IMR-90 (cell line): ENCODE data around the gene MYL10. TPM values are rescaled to one million over a fixed set of nuclear protein-coding genes. Genes with fewer than 3 reads are reported as not detected.

ENCODE experiments used
- ATAC-seq: fragments of 200-7000 bp; cut with Tn5 transposase; 2 replicates; pipeline ENCODE4 v1.9.1; 2020; ENCODE audit warnings: low read depth, mild to moderate bottlenecking, moderate library complexity
- BruUV-seq: library from RNA; stranded (reverse); fragments of 400-500 nt; replicated peaks from 2 replicates; lab custom pipeline; 2021; lab: Mats Ljungman, UMichigan
- CTCF ChIA-PET: fragments of 300-600 bp; formaldehyde crosslinking; extraction: SDS; loops from one replicate; lab custom pipeline; 2021; ENCODE audit warnings: antibody characterized with exemption; lab: Yijun Ruan, JAX
- POLR2A ChIA-PET: fragments of 300-600 bp; sonication (Branson Sonifier 250); formaldehyde crosslinking; loops from one replicate; lab custom pipeline; 2022; ENCODE audit warnings: antibody characterized with exemption; ENCODE audit not compliant: unreplicated experiment; lab: Charles Lee
- DNase-seq: peaks from one replicate; pipeline ENCODE4 v3.0.0; 2013
- H2AFZ ChIP-seq: replicated peaks from 2 replicates; pipeline ENCODE3; 2013; ENCODE audit warnings: low read length, mild to moderate bottlenecking; ENCODE audit not compliant: poor library complexity
- H2AK5ac ChIP-seq: 2 replicates; pipeline ENCODE4 v1.6.1; 2013; ENCODE audit warnings: low read depth, low read length, inconsistent platforms
- H2AK9ac ChIP-seq: replicated peaks from 2 replicates; pipeline ENCODE3; 2013; ENCODE audit warnings: mild to moderate bottlenecking, low read depth, low read length, moderate library complexity; ENCODE audit not compliant: poor library complexity
- H2BK120ac ChIP-seq: 2 replicates; pipeline ENCODE4 v1.6.1; 2013; ENCODE audit warnings: low read depth, low read length, inconsistent platforms
- H2BK15ac ChIP-seq: 3 replicates; pipeline ENCODE4 v1.6.1; 2013; ENCODE audit warnings: low read depth, low read length, inconsistent platforms
- H2BK20ac ChIP-seq: 2 replicates; pipeline ENCODE4 v1.6.1; 2013; ENCODE audit warnings: low read depth, mild to moderate bottlenecking, inconsistent platforms, low read length, moderate library complexity
- H2BK5ac ChIP-seq: 2 replicates; pipeline ENCODE4 v1.6.1; 2013; ENCODE audit warnings: mild to moderate bottlenecking, low read depth, low read length, inconsistent platforms; ENCODE audit not compliant: poor library complexity, severe bottlenecking
- H3K14ac ChIP-seq: replicated peaks from 2 replicates; pipeline ENCODE4 v1.6.1; 2013; ENCODE audit warnings: low read depth, low read length, inconsistent platforms
- H3K18ac ChIP-seq: 2 replicates; pipeline ENCODE4 v1.6.1; 2013; ENCODE audit warnings: low read depth, low read length, control low read depth
- H3K23ac ChIP-seq: 2 replicates; pipeline ENCODE4 v1.6.1; 2013; ENCODE audit warnings: low read depth, low read length, inconsistent platforms
- H3K27ac ChIP-seq: 2 replicates; pipeline ENCODE4 v1.5.1; 2013; ENCODE audit warnings: mild to moderate bottlenecking, control low read depth, low read length; ENCODE audit not compliant: insufficient read depth
- H3K27me3 ChIP-seq: 2 replicates; pipeline ENCODE4 v1.6.1; 2013; ENCODE audit warnings: low read length; ENCODE audit not compliant: control insufficient read depth, insufficient read depth
- H3K36me3 ChIP-seq: 2 replicates; pipeline ENCODE4 v1.6.1; 2013; ENCODE audit warnings: low read length, mixed read lengths; ENCODE audit not compliant: control insufficient read depth, insufficient read depth
- H3K4ac ChIP-seq: 2 replicates; pipeline ENCODE4 v1.6.1; 2013; ENCODE audit warnings: low read depth, low read length, inconsistent platforms
- H3K4me1 ChIP-seq: 2 replicates; pipeline ENCODE4 v1.6.1; 2013; ENCODE audit warnings: low read length, mixed read lengths; ENCODE audit not compliant: control insufficient read depth, insufficient read depth
- H3K4me2 ChIP-seq: 2 replicates; pipeline ENCODE4 v1.6.1; 2013; ENCODE audit warnings: low read depth, mild to moderate bottlenecking, control low read depth, low read length, moderate library complexity
- H3K4me3 ChIP-seq: 2 replicates; pipeline ENCODE4 v1.5.1; 2013; ENCODE audit warnings: low read depth, mild to moderate bottlenecking, control low read depth, low read length, moderate library complexity; ENCODE audit not compliant: insufficient read depth
- H3K56ac ChIP-seq: 2 replicates; pipeline ENCODE4 v1.6.1; 2013; ENCODE audit warnings: low read length, inconsistent platforms; ENCODE audit not compliant: insufficient read depth; ENCODE audit errors: extremely low read depth
- H3K79me1 ChIP-seq, 2 experiments: 2 replicates each; pipeline ENCODE4 v1.6.1; 2013; ENCODE audit warnings: low read length in 2 of 2, inconsistent platforms in 1 of 2, low read depth in 1 of 2
- H3K9ac ChIP-seq: 2 replicates; pipeline ENCODE4 v1.6.1; 2013; ENCODE audit warnings: low read depth, low read length, control low read depth
- H3K9me1 ChIP-seq: 2 replicates; pipeline ENCODE4 v1.6.1; 2013; ENCODE audit warnings: low read length, inconsistent platforms; ENCODE audit not compliant: insufficient read depth
- H3K9me3 ChIP-seq: 2 replicates; pipeline ENCODE4 v1.6.1; 2013; ENCODE audit warnings: low read length; ENCODE audit not compliant: control insufficient read depth, insufficient read depth
- H4K20me1 ChIP-seq: 2 replicates; pipeline ENCODE4 v1.6.1; 2013; ENCODE audit warnings: low read length, inconsistent platforms; ENCODE audit not compliant: insufficient read depth
- H4K5ac ChIP-seq: 2 replicates; pipeline ENCODE4 v1.6.1; 2013; ENCODE audit warnings: mild to moderate bottlenecking, low read depth, low read length, control low read depth
- H4K8ac ChIP-seq, 2 experiments: 2 replicates each; pipeline ENCODE4 v1.6.1; 2013; ENCODE audit warnings: low read depth in 2 of 2, low read length in 2 of 2, control low read depth in 1 of 2, inconsistent platforms in 1 of 2
- H4K91ac ChIP-seq: 2 replicates; pipeline ENCODE4 v1.6.1; 2013; ENCODE audit warnings: low read depth, low read length, inconsistent platforms; ENCODE audit not compliant: insufficient read depth
- BHLHE40 ChIP-seq: fragments of 150-350 bp; IDR thresholded peaks from 2 replicates; pipeline ENCODE4 v1.6.1; 2016; ENCODE audit warnings: mild to moderate bottlenecking, low read depth, low read length
- CEBPB ChIP-seq: IDR thresholded peaks from 2 replicates; pipeline ENCODE4 v1.6.1; 2012; ENCODE audit warnings: low read depth, low read length, improper control_type of control experiment
- CHD1 ChIP-seq: IDR thresholded peaks from 2 replicates; pipeline ENCODE4 v1.6.1; 2012; ENCODE audit warnings: low read depth, low read length, improper control_type of control experiment
- CTCF ChIP-seq: conservative IDR thresholded peaks from 2 replicates; pipeline ENCODE4 v1.5.1; 2012; ENCODE audit warnings: mild to moderate bottlenecking, low read depth, low read length, improper control_type of control experiment
- ELK1 ChIP-seq: fragments of 150-350 bp; IDR thresholded peaks from 2 replicates; pipeline ENCODE4 v1.6.1; 2016; ENCODE audit warnings: low read depth, mild to moderate bottlenecking, low read length, moderate library complexity, borderline replicate concordance
- FOS ChIP-seq: fragments of 150-350 bp; IDR thresholded peaks from 2 replicates; pipeline ENCODE4 v1.6.1; 2016; ENCODE audit warnings: low read depth, low read length
- MAFK ChIP-seq: IDR thresholded peaks from 2 replicates; pipeline ENCODE4 v1.6.1; 2012; ENCODE audit warnings: low read depth, low read length, improper control_type of control experiment
- MAZ ChIP-seq: IDR thresholded peaks from 2 replicates; pipeline ENCODE4 v1.6.1; 2012; ENCODE audit warnings: low read depth, mild to moderate bottlenecking, low read length, improper control_type of control experiment, moderate library complexity, borderline replicate concordance
- MXI1 ChIP-seq: IDR thresholded peaks from 2 replicates; pipeline ENCODE4 v1.6.1; 2012; ENCODE audit warnings: low read depth, mild to moderate bottlenecking, low read length, moderate library complexity, borderline replicate concordance
- NFE2L2 ChIP-seq: fragments of 150-350 bp; IDR thresholded peaks from 2 replicates; pipeline ENCODE4 v1.6.1; 2016; ENCODE audit warnings: low read depth, mild to moderate bottlenecking, low read length
- POLR2A ChIP-seq: IDR thresholded peaks from 2 replicates; pipeline ENCODE4 v1.6.1; 2012; ENCODE audit warnings: mild to moderate bottlenecking, low read depth, low read length
- RAD21 ChIP-seq: IDR thresholded peaks from 2 replicates; pipeline ENCODE4 v1.6.1; 2012; ENCODE audit warnings: low read length, improper control_type of control experiment
- RCOR1 ChIP-seq: IDR thresholded peaks from 2 replicates; pipeline ENCODE4 v1.6.1; 2012; ENCODE audit warnings: mild to moderate bottlenecking, low read length, improper control_type of control experiment; ENCODE audit not compliant: insufficient replicate concordance
- RFX5 ChIP-seq: IDR thresholded peaks from 2 replicates; pipeline ENCODE4 v1.8.0; 2012; ENCODE audit warnings: low read depth, mild to moderate bottlenecking, low read length, moderate library complexity
- SMC3 ChIP-seq: fragments of 150-350 bp; IDR thresholded peaks from 2 replicates; pipeline ENCODE4 v1.6.1; 2016; ENCODE audit warnings: low read depth, mild to moderate bottlenecking, antibody characterized with exemption, low read length, moderate library complexity
- USF2 ChIP-seq: fragments of 150-350 bp; IDR thresholded peaks from 2 replicates; pipeline ENCODE4 v1.6.1; 2017; ENCODE audit warnings: mild to moderate bottlenecking, antibody characterized with exemption, low read length, low read depth
- WGBS, 2 experiments: methylation state at CpG; one replicate each; pipeline versions ENCODE4 v1.1.5 to v1.1.7; 2013; ENCODE audit warnings: missing lambda C conversion rate in 2 of 2; ENCODE audit not compliant: insufficient read length in 1 of 2; ENCODE audit errors: extremely low coverage in 2 of 2; 5-methylcytosine and 5-hydroxymethylcytosine counted together
- dilution Hi-C: fragments of 300-500 bp; cut with HindIII; formaldehyde crosslinking; loops from one replicate; pipeline ENCODE4 v1.14.3; 2018; ENCODE audit warnings: low sequenced_read_pairs; ENCODE audit not compliant: unreplicated experiment
- in situ Hi-C: fragments of 300-500 bp; cut with MboI; formaldehyde crosslinking; loops from 3 replicates; pipeline ENCODE4 v1.14.3; 2019; ENCODE audit warnings: low sequenced_read_pairs, inconsistent platforms, mixed read lengths
- intact Hi-C: fragments of 100-400 bp; cut with micrococcal nuclease; formaldehyde crosslinking; loops from 2 replicates; pipeline ENCODE4 v1.10.0; 2022
- polyA plus RNA-seq, 3 experiments: library from polyadenylated mRNA; depleted of rRNA; stranded (reverse); fragments of >200 nt; gene quantifications; 2 replicates each; pipeline ENCODE4 v1.2.3, GENCODE V29; 2012; ENCODE audit warnings: low replicate concordance in 1 of 3
- total RNA-seq: library from RNA; depleted of rRNA; stranded (reverse); fragments of >200 nt; gene quantifications from 2 replicates; pipeline ENCODE4 v1.2.3, GENCODE V29; 2012

The MYL10 gene
- total and polyA plus RNA-seq, 2 of the 4 experiments (the other 2 are of a cell fraction) = not detected

GRCh38 chr7:101635484-101635883 is 6.4 kb upstream of the MYL10 start:
- Histone ChIP-seq H3K56ac (no peak overlapping the region), H3K4me1 (no peaks in the 10 kb centered on the region), H3K36me3 (no peaks in the 10 kb centered on the region), H3K14ac (no peak overlapping the region), H4K5ac (no peak overlapping the region), H3K79me1 (no peaks in the 10 kb centered on the region), H2BK15ac (no peak overlapping the region), H2AK5ac (no peak overlapping the region), H3K23ac (no peak overlapping the region), H2AFZ (no peak overlapping the region), H4K20me1 (no peaks in the 10 kb centered on the region), H3K9me1 (no peaks in the 10 kb centered on the region), H2BK5ac (no peak overlapping the region), H3K4me2 (no peak overlapping the region), H3K9ac (no peak overlapping the region), H2AK9ac (no peak overlapping the region), H3K18ac (no peak overlapping the region), H4K8ac (no peak overlapping the region), H3K27ac (no peak overlapping the region), H2BK120ac (no peak overlapping the region), H3K4ac (no peak overlapping the region), H3K9me3 (peaks cover 4% of the 10 kb centered on the region; the same call in 1 of the 2 replicates), H3K27me3 (peaks cover 15% of the 10 kb centered on the region; the same call in 1 of the 2 replicates), H4K91ac (no peak overlapping the region), H3K4me3 (no peak overlapping the region), H2BK20ac (no peak overlapping the region)
- TF ChIP-seq POLR2A (no peak), RCOR1 (no peak), CHD1 (no peak), CEBPB (no peak), NFE2L2 (no peak), RFX5 (no peak), USF2 (no peak), MAZ (no peak), SMC3 (no peak), RAD21 (no peak), MAFK (no peak), ELK1 (no peak), MXI1 (no peak), BHLHE40 (no peak), FOS (no peak), CTCF (no peak)
- ATAC-seq = no peak
- POLR2A ChIA-PET = no interaction called here
- no TSS peak for BruUV-seq
- intact Hi-C loops (no loop called here), in situ Hi-C loops (no loop called here), dilution Hi-C loops (no loop called here)
- DNase-seq = no peak
- no CpG with 5 or more reads among the region's 2 CpGs for WGBS, 2 experiments
- CTCF ChIA-PET = no interaction called here
